Progenitor cell of endocrine pancreas (in vitro differentiated cells): ENCODE measurements around the gene ZKSCAN4. TPM values are rescaled to one million over a fixed set of nuclear protein-coding genes. Genes with fewer than 3 reads are reported as not detected.

Source experiments
- DNase-seq: peaks from one replicate; pipeline ENCODE4 v3.0.0; 2021; ENCODE audit warnings: low spot score; ENCODE audit not compliant: unreplicated experiment
- H3K27ac Mint-ChIP-seq: 2 replicates; pipeline ENCODE4 v1.8.0; 2021; ENCODE audit warnings: mild to moderate bottlenecking, moderate library complexity, mixed read lengths
- H3K27me3 Mint-ChIP-seq: 2 replicates; pipeline ENCODE4 v1.8.0; 2021; ENCODE audit warnings: mixed read lengths
- H3K36me3 Mint-ChIP-seq: 2 replicates; pipeline ENCODE4 v1.8.0; 2022; ENCODE audit warnings: mixed read lengths; ENCODE audit not compliant: insufficient read depth
- H3K4me1 Mint-ChIP-seq: 2 replicates; pipeline ENCODE4 v1.8.0; 2021; ENCODE audit warnings: low read depth, mixed read lengths
- H3K4me3 Mint-ChIP-seq: 2 replicates; pipeline ENCODE4 v1.8.0; 2021; ENCODE audit warnings: low read depth, mild to moderate bottlenecking, moderate library complexity, mixed read lengths
- H3K9me3 Mint-ChIP-seq: 2 replicates; pipeline ENCODE4 v1.8.0; 2021; ENCODE audit warnings: low read depth, mixed read lengths
- total RNA-seq: library from RNA; stranded (reverse); gene quantifications from 2 replicates; pipeline ENCODE4 v1.2.1, GENCODE V29; 2021
- TF ChIP-seq, protein P1 (sequence below): fragments of 200-600 bp; sonication (generic); IDR thresholded peaks from one replicate; pipeline ENCODE4 v1.5.0; 2021; ENCODE audit warnings: antibody characterized with exemption, mild to moderate bottlenecking; ENCODE audit not compliant: unreplicated experiment

Gene ZKSCAN4
- total RNA-seq, 1 donor from 2014 or later = 9.0 TPM

DNA sequence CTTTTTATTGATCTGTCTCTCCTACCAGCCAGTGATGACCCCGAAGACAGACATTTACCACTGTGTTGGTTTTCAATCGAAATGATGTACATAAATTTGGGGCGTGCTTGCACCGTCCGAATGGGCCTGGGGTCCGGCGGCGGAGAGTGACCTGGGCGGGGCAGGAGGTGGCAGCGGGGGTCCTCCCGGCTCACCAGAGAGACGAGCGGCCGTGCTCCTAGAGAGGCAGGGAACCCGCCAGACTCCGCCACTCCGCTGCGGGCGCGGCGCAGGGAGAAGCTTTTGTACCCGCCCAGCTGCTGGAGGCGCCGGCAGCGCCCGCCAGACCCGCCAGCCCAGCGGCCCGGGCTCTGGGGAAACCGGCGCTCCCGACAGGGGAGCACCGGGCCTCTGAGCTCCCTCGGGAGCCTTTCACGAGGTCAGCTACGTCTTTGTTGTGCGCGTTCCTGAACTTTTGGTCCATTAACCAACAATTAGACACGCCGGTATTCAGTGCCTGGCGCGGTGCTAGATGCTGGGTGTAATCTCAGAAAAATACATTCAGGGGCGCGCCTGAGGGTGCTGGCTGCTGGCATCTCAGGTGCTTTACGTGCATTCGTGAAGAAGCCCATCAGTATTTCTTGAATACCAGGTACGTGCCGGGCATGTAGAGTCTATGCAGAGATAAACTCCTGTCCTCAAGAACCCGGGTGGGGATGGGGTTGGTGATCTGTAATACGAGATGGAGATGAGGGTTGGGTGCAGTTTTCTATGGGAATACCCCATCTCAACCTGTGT is 29.4 kb upstream of the ZKSCAN4 start, which contains the start of gene PGBD1:
Gene PGBD1, plus strand, starts transcription at position 285 of the 777 bp plus-strand sequence. CDS start 2,242 bp downstream, outside the sequence.
- TF ChIP-seq, protein P1, sequence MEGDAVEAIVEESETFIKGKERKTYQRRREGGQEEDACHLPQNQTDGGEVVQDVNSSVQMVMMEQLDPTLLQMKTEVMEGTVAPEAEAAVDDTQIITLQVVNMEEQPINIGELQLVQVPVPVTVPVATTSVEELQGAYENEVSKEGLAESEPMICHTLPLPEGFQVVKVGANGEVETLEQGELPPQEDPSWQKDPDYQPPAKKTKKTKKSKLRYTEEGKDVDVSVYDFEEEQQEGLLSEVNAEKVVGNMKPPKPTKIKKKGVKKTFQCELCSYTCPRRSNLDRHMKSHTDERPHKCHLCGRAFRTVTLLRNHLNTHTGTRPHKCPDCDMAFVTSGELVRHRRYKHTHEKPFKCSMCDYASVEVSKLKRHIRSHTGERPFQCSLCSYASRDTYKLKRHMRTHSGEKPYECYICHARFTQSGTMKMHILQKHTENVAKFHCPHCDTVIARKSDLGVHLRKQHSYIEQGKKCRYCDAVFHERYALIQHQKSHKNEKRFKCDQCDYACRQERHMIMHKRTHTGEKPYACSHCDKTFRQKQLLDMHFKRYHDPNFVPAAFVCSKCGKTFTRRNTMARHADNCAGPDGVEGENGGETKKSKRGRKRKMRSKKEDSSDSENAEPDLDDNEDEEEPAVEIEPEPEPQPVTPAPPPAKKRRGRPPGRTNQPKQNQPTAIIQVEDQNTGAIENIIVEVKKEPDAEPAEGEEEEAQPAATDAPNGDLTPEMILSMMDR = no peak
- peaks cover 10% of the 10 kb centered on the region for H3K4me1 Mint-ChIP-seq
- no peaks in the 10 kb centered on the region for H3K27me3 Mint-ChIP-seq
- peaks cover 10% of the 10 kb centered on the region for H3K36me3 Mint-ChIP-seq
- no peaks in the 10 kb centered on the region for H3K9me3 Mint-ChIP-seq
- peak; percentile 72 for DNase-seq
- peak within 1 kb of the TSS; percentile 93 for H3K4me3 Mint-ChIP-seq
- peak within 1 kb of the TSS; percentile 94 for H3K27ac Mint-ChIP-seq

DNA sequence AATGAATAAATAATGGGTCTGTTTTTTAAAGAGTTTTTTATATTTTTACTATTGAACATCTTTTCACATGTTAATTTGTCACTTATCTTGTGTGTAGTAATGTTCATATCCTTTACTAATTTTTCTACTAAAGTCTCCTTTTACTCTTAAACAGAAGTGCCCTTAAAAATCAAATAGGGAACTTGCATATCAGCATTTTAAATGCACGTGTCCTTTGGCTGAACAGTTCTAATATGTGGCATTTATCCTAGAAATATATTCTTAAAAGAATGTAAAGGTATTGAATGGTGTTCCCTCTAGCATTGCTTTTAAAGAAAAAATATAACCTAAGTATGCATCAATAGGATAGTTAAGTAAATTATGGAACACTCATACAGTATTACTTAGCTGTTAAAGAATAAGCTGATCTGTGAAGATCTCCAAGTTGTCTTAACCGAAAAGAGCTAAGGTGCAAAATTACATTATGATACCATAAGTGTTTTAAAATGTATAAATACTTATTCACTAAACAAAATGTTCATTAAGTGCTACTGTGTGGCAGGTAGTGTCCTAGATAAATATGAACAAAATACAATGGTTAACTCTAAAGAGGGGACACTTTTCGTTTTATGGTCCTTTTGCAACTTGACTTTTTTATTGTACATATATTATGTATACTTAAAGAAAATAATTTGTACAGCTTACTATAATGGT is 28.7 kb upstream of the ZKSCAN4 start:
- Mint-ChIP-seq H3K27ac (no peak overlapping the region), H3K4me3 (peak overlapping the region; percentile 93), H3K9me3 (no peaks in the 10 kb centered on the region), H3K4me1 (peaks cover 10% of the 10 kb centered on the region), H3K36me3 (peaks cover 12% of the 10 kb centered on the region), H3K27me3 (no peaks in the 10 kb centered on the region)
- TF ChIP-seq, protein P1 = no peak
- no peak for DNase-seq

DNA sequence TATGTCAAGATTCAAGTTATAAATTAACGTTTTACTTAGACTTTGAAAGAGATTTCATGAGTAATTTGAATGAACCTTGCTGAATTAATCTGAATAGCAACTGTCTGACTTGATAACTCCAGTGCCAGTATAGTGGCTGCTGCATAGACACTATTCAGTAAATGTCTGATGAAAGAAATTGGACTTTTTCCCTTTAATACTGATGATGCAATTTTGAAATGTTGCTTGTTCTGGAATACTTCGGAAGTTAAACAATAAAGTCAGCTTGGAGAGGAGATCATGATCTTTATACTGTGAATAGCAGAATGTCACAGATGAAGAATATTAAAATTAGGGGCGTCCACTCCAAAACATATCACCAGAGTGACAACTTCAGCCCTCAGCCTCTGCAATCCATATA is 25.7 kb upstream of the ZKSCAN4 start:
- TF ChIP-seq, protein P1 = no peak
- Mint-ChIP-seq H3K4me1 (peaks cover 10% of the 10 kb centered on the region), H3K27me3 (no peaks in the 10 kb centered on the region), H3K9me3 (no peaks in the 10 kb centered on the region), H3K4me3 (no peak overlapping the region), H3K27ac (no peak overlapping the region), H3K36me3 (peaks cover 17% of the 10 kb centered on the region)
- no peak for DNase-seq

DNA sequence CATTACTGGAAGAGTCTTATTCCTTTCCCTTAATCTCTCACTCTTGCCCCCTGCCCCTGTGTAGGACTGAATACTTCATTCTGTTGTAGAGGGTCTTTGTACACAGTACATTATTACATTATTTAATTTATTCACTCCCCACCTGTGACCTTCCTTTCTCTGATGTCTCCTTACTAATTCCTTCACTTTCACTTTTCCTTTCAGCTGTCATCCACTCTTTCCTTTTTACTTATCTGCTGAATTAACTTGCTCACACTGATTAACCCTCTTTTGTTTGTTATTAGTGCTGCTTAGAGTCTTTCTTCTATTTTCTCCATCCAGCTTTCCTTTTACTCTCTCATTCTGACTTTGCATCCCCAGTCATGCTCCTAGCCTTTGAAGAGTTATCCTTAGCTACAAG is 22.8 kb upstream of the ZKSCAN4 start:
- no peaks in the 10 kb centered on the region for H3K9me3 Mint-ChIP-seq
- H3K27me3 Mint-ChIP-seq = no peaks in the 10 kb centered on the region
- H3K36me3 Mint-ChIP-seq = peaks cover 25% of the 10 kb centered on the region
- TF ChIP-seq, protein P1 = no peak
- H3K27ac Mint-ChIP-seq = no peak overlapping the region
- DNase-seq = no peak
- H3K4me1 Mint-ChIP-seq = no peaks in the 10 kb centered on the region
- no peak overlapping the region for H3K4me3 Mint-ChIP-seq

DNA sequence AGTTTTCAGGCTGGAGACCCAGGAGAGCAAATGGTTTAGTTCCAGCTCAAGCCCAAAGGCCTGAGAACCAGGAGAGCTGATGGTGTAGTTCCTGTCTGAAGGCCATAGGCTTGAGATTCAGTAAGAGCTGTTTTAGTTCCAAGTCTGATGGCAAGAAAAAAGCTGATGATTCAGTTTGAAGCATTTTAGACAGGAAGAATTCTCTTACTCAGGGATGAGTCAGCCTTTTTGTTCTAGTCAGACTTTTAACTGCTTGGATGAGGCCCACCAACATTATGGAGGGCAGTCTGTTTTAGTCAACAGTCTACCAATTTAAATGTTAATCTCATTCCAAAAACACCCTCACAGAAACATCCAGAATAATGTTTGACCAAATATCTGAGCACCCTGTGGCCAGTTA is 17.4 kb upstream of the ZKSCAN4 start:
- Mint-ChIP-seq H3K9me3 (no peaks in the 10 kb centered on the region), H3K27ac (no peak overlapping the region), H3K4me3 (no peak overlapping the region), H3K36me3 (peaks cover 15% of the 10 kb centered on the region), H3K27me3 (no peaks in the 10 kb centered on the region), H3K4me1 (peaks cover 2% of the 10 kb centered on the region)
- no peak for DNase-seq
- TF ChIP-seq, protein P1 = no peak
